Esophagus muscularis mucosa (tissue), 3 donors: Measurements from ENCODE around the gene GRK1.

Experiments used
- POLR2A ChIP-seq: fragments of 450-650 bp; IDR thresholded peaks from one replicate; pipeline ENCODE4 v1.6.1; 2017; ENCODE audit warnings: antibody characterized with exemption, moderate library complexity, mild to moderate bottlenecking, low read depth
- TF ChIP-seq, protein P1 (sequence below), 3 experiments: fragments of 200-600 bp in 2 of 3; fragments of 450-650 bp in 1 of 3; sonication (generic) in 2 of 3; IDR thresholded peaks; one replicate each; pipeline ENCODE4 v1.5.1; 2017 to 2019; ENCODE audit warnings: antibody characterized with exemption in 3 of 3, mild to moderate bottlenecking in 2 of 3, moderate library complexity in 1 of 3

DNA sequence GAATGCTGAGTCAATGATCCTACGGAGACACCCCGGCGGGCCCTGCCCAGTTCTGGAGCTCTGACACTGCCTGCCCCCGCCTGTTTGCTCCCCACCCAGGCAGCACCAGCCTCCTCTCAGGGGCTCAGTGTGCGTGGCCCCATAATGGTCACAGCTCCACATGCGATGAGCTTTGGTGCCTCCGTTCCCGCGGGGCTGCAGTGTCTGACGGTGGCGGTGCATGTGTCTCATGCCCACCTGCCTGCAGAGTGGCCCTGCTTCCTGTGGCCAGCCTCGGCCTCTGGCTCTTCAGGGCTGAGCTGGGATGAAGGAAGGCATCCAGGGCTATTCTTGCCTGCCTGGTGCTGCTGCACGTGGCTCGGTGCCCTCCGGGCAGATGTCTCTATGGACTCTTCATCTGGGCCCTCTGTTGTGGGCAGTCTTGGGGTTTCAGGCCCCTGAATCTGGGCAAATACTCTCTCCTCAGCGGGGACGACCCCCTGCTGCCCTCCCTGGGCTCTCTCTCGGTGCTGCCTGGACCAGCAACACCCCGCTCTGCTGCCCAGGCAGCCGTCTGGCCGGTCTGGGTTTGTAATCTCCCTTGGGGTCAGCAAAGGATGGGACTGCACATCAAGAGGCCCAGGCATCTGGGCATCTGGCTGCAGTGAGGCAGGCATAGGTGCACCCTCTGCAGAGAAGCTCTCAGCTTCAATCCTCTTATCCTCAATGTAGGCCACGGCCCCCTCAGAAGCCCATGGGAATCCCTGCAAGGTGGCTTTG, 72.7 kb downstream of the GRK1 start:
- no peak for TF ChIP-seq POLR2A
- TF ChIP-seq, protein P1, sequence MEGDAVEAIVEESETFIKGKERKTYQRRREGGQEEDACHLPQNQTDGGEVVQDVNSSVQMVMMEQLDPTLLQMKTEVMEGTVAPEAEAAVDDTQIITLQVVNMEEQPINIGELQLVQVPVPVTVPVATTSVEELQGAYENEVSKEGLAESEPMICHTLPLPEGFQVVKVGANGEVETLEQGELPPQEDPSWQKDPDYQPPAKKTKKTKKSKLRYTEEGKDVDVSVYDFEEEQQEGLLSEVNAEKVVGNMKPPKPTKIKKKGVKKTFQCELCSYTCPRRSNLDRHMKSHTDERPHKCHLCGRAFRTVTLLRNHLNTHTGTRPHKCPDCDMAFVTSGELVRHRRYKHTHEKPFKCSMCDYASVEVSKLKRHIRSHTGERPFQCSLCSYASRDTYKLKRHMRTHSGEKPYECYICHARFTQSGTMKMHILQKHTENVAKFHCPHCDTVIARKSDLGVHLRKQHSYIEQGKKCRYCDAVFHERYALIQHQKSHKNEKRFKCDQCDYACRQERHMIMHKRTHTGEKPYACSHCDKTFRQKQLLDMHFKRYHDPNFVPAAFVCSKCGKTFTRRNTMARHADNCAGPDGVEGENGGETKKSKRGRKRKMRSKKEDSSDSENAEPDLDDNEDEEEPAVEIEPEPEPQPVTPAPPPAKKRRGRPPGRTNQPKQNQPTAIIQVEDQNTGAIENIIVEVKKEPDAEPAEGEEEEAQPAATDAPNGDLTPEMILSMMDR (IDR thresholded peaks at IDR 0.05), result no peak
